Epidermal melanocyte (primary cell): Measurements from ENCODE around the gene OLFML2A.
"Not testable (repeated sequence)": the region's sequence is repeated elsewhere in the genome, so short reads cannot be mapped to it uniquely, and the experiment has no call there.

Source experiments
- DNase-seq: peaks from one replicate; pipeline ENCODE4 v3.0.0; 2011; ENCODE audit warnings: low spot score; ENCODE audit not compliant: insufficient read length

The OLFML2A gene

GRCh38 chr9:124820698-124821623, 44.0 kb downstream of the OLFML2A start:
- DNase-seq: no peak

DNA sequence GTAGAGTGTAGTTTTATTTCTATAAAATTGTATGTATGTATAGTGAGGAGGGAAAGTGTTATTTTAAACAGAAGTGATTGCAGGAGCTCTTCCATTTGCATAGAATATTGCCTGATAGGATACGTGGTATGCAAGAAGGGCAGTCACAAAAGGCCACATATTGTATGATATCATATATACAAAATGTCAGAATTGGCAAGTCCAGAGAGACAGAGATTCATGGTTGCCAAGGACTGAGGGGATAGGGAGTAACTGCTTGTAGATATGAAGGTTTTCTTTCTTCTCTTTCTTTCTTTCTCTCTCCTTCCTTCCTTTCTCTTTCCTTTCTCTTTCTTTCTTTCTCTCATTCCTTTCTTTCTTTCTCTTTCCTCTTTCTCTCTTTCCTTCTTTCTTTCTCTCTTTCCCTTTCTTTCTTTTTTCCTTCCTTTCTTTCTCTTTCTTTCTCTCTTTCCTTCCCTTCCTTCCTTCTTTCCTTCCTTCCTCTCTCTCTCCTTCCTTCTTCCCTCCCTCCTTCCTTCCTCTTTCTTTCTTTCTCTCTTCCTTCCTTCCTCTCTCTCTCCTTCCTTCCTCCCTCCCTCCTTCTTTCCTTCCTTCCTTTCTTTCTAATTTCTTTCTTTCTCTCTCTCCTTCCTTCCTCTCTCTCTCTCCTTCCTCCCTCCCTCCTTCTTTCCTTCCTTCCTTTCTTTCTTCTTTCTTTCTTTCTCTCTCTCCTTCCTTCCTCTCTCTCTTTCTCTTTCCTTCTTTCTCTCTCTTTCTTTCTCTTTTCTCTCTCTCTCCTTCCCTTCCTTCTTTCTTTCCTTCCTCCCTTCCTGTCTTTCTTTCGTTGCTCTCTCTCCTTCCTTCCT, 51.8 kb downstream of the OLFML2A start:
- no peak for DNase-seq

GRCh38 chr9:124829334-124829669, 52.4 kb downstream of the OLFML2A start:
- no peak for DNase-seq

DNA sequence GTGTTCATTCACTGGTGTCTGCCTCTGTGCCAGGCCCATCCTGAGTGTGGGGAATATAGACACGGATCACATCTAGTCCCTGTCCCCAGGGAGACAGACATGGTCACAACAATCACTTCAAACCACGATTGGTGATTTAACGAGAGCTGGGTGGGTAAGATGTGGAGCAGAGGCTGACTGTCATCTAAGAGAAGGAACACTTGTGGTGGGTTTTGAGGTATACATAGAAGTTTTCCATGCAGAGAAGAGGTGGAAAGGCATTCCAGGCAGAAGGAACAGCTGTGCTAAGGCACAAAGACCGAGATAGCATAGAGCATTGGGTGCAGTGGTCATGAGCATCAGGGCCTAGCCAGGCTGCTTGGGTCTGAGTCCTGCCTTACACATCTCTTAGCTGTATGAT, 53.7 kb downstream of the OLFML2A start:
- DNase-seq: no peak

DNA sequence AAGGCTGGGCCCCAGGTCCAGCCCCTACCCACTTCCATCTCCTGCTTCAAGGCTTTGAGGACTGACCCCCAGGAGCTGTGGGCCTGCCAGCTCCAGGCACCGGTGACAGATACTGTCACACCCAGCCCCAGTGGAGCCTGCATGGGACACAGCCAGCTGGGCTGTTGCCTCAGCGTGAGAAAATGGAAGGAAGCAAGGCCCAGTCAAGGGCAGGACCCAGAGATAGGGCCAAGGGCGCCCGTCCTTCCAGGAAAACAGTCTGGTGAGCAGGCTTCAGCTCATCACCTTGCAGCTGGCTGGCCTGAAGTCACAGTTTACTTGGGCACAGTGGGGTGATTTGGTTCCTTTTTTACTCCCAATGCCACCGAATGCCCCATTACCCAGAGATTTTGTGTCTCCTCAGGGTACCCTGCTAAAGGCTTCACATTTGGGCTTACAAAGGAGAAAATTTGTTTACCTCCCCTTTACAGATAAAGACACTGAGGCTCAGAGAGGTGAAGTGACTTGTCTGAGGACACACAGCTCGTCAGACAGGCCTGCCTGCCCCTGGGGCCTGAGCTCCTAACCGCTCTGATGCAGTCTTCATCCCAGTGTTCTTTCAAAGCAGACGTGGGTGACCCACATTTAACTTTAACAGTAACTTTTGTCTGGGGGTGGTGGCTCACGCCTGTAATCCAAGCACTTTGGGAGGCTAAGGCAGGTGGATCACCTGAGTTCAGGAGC, 54.9 kb downstream of the OLFML2A start:
- no peak for DNase-seq

GRCh38 chr9:124834591-124834990, 57.7 kb downstream of the OLFML2A start:
- DNase-seq: no peak

GRCh38 chr9:124835026-124835557, 58.2 kb downstream of the OLFML2A start:
- DNase-seq: peak; percentile 84

DNA sequence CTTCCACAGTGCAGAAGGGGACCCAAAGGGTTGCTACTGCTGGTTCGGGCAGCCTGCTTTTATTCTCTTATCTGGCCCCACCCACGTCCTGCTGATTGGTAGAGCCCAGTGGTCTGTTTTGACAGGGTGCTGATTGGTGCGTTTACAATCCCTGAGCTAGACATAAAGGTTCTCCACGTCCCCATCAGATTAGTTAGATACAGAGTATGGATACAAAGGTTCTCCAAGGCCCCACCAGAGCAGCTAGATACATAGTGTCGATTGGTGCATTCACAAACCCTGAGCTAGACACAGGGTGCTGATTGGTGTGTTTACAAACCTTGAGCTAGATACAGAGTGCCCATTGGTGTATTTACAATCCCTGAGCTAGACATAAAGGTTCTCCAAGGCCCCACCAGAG, 61.2 kb downstream of the OLFML2A start:
- DNase-seq: not testable (repeated sequence)

- not testable (repeated sequence) for DNase-seq
These were observed 61.8 kb downstream of the OLFML2A start for GRCh38 chr9:124838567-124839275.

- DNase-seq: no peak
These were observed 62.8 kb downstream of the OLFML2A start for GRCh38 chr9:124839612-124840299.

- DNase-seq: no peak
These were observed 63.4 kb downstream of the OLFML2A start for GRCh38 chr9:124840300-124840833.

- DNase-seq: no peak
These were observed 64.3 kb downstream of the OLFML2A start for GRCh38 chr9:124841075-124841821.

GRCh38 chr9:124843456-124844034, 66.6 kb downstream of the OLFML2A start:
- no peak for DNase-seq

GRCh38 chr9:124844291-124844690, 67.4 kb downstream of the OLFML2A start:
- DNase-seq: no peak

DNA sequence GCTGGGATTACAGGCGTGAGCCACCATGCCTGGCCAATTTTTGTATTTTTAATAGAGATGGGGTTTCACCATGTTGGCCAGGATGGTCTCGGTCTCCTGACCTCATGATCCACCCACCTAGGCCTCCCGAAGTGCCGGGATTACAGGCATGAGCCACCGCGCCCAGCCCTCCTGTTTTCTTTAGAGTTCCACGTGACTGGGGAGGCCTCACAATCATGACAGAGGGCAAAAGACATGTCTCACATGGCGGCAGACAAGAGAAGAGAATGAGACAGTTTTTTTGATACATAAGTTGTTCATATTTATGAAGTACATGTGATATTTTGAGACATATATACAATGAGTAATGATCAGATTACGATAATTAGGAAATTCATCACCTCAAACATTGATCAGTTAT, 69.5 kb downstream of the OLFML2A start:
- DNase-seq: not testable (repeated sequence)

- no peak for DNase-seq
These were observed 70.0 kb downstream of the OLFML2A start for GRCh38 chr9:124846969-124847368.

DNA sequence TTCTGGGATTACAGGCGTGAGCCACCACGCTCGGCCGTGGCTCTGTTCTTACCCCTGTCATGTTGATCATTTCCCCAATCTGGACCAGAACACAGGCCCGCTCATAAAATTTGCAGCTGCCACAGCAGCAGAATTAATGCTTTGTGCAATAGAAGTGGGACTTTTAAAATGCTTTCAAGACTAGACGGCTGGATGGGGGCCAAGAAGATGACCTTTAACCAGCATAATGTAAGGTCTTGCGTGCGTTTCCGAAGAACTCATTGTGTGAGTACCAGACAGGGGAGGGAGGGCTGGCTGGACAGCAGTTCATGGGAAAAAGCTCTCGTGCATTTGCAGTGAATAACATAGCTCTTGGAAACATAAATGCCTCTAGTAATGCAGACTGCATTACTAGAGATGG, 72.9 kb downstream of the OLFML2A start:
- DNase-seq: peak; percentile 95

- no peak for DNase-seq
These were observed 75.3 kb downstream of the OLFML2A start for GRCh38 chr9:124852121-124852828.
